Measurements from ENCODE around the gene BCAM.
"Not testable (repeated sequence)": the region's sequence is repeated elsewhere in the genome, so short reads cannot be mapped to it uniquely, and the experiment has no call there.

BCAM gene

DNA sequence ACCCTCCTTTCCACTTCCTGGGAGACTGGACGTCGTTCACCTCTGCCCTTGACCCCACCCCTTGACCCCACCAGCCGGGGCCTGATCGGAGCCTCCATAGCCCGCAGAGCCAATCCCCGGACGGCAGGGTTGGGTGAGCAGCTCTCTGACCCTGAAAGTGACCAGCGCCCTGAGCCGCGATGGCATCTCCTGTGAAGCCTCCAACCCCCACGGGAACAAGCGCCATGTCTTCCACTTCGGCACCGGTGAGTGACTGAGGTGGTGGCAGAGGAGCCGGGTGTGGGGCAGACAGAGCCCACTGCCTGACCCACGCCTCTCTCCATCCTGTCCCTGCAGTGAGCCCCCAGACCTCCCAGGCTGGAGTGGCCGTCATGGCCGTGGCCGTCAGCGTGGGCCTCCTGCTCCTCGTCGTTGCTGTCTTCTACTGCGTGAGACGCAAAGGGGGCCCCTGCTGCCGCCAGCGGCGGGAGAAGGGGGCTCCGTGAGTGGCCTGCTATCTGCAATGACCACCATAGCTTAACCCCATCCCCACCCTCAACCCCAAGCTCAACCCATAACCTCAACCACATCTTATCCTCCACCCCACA is 10.4 kb downstream of the BCAM start:
- DNase-seq = no peak

DNA sequence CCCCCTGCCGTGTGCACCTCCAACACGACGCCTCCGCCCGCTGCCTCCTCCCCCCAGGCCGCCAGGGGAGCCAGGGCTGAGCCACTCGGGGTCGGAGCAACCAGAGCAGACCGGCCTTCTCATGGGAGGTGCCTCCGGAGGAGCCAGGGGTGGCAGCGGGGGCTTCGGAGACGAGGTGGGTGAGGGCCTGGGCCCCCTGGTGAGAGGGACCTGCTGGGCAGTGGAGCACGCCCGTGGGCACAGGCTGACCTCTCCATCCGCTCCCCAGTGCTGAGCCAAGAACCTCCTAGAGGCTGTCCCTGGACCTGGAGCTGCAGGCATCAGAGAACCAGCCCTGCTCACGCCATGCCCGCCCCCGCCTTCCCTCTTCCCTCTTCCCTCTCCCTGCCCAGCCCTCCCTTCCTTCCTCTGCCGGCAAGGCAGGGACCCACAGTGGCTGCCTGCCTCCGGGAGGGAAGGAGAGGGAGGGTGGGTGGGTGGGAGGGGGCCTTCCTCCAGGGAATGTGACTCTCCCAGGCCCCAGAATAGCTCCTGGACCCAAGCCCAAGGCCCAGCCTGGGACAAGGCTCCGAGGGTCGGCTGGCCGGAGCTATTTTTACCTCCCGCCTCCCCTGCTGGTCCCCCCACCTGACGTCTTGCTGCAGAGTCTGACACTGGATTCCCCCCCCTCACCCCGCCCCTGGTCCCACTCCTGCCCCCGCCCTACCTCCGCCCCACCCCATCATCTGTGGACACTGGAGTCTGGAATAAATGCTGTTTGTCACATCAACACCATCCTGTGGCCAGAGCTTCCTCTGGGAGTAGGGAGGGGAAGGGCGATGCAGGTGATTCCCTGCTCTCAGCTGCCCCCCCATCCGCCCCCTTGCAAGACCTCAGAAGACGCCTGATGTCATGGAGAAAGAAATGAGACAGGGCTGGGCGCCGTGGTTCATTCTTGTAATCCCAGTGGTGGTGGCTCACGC is 12.0 kb downstream of the BCAM start:
- no peak for DNase-seq

DNA sequence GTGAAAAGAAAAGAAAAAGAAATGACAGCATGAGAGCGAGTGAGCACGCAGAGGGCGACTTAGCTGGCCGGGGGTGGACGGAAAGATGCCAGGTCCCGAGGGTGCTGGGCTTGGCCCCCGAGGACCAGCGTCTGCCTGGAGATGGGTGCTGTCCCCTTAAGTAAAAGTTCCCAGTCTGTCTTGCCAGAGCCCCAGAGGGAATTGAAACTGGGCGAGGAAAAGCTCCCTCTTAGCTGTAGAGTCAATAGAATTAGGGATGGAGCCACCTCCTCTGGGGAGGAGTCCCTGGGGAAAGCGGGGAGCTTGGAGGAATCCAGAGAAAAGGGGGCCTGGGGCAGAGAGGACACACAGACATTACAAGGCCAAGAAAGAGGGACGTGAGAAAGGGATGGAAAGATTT is 13.3 kb downstream of the BCAM start:
- no peak for DNase-seq

DNA sequence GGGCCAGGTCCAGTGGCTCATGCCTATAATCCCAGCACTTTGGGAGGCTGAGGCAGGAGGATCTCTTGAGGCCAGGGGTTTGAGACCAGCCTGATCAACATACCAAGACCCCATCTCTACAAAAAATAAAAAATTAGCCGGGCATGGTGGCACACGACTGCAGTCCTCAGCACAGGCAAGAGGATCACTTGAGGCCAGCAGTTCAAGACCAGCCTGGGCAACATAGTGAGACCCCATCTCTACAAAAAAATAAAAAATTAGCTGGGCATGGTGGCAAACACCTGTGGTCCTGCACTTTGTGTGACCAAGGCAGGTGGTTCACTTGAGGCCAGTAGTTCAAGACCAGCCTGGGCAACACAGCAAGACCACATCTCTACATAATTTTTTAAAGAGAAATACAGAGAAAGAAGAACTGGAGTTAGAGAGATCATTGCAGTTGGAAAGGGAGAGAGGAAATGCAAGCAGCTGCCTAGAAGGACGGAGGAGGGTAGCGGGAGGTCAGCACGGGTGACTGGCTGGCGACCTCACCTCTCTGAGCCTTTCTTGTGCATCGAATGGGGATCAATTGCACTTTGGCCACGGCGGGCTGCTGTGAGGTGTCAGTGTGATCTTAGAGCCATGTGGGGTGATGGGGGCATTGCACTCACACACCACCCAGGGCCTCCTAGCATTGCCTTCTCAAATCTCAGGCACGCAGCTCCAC is 13.9 kb downstream of the BCAM start:
- DNase-seq = no peak

DNA sequence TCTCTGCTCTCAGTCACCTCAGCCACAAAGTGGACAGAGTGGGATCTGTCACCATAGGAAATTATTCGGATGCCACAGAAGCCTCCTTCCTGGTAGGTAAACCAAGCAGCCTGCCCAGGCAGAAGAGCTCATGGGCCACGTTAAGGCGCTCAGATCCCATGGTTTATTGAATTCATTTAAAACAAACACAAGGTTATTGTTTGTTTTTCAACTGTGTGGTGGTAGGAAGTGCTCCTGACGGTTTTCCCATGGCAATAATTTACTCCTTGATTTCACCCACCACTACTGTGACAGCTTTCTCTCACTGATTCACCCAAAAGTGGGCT is 14.4 kb downstream of the BCAM start:
- no peak for DNase-seq

DNA sequence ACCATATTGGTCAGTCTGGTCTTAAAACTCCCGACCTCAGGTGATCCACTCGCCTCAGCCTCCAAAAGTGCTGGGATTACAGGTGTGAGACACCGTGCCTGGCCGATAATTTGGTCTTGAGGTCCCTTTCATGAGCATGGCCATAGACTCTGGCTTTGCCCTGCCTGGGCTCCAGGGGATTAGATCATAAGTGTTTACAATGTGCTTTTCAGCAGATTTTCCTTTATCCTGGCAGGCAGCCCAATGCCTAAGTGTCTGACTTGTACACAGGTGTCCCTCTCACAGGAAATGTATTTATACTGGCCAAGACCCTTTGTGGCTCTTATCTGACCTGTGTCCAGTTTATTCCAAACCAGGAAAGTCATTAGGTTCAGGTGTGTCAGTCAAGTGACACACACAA is 15.9 kb downstream of the BCAM start:
- DNase-seq = no peak

DNA sequence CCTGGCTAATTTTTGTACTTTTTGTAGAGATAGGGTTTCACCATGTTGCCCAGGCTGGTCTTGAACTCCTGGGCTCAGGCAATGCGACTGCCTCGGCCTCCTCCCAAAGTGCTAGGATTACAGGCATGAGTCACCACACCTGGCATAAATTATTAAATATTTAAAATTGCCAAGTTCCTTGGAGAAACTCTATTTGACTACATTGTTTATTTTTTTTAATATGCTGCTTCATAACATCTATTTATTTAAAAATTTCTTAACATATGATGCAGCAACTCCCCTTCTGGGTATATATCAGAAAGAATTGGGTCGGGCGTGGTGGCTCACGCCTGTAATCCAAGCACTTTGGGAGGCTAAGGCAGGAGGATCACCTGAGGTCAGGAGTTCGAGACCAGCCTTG is 24.0 kb downstream of the BCAM start:
- DNase-seq = not testable (repeated sequence)

DNA sequence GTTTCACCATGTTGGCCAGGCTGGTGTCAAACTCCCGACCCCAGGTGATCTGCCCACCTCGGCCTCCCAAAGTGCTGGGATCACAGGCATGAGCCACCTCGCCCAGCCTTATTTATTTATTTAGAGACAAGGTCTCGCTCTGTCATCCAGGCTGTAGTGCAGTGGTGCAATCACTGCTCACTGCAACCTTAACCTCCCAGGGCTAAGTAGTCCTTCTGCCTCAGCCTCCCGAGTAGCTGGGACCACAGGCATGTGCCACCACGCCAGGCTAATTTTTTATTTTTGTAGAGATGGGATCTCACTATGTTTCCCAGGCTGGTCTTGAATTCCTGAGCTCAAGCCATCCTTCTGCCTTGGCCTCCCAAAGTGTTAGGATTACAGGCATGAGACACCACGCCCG is 25.5 kb downstream of the BCAM start:
- not testable (repeated sequence) for DNase-seq

DNA sequence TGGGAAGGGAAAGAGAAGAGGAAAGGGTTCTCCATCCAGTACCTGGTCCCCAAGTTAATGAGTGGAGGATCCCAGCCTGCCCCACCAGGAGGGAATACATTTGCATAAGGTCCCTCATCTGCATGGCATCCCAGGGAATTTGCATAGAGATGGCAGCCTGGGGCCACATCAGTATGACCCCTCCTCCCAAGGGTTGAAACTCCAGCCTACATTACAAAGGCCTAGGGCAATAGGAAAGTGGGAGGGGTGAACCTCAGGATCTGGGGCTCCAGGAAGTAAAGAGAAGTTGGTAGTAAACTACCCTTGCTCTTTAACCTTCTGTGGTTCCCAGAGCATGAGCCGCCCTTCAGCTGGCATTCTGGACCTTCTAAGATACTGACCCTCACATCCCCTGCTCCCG is 30.4 kb downstream of the BCAM start:
- no peak for DNase-seq

DNA sequence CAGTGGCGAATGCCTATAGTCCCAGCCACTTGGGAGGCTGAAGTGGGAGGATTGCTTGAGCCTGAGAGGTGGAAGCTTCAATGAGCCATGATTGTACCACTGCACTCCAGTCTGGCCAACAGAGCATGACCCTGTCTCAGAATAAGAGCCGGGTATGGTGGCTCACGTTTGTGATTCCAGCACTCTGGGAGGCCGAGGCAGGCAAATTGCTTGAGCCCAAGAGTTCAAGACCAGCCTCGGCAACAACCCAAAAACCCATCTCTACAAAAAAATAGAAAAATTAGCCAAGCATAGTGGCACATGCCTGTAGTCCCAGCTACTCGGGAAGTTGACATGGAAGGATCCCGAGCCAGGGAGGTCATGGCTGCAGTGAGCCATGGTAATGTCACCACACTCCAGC is 31.9 kb downstream of the BCAM start:
- no peak for DNase-seq

DNA sequence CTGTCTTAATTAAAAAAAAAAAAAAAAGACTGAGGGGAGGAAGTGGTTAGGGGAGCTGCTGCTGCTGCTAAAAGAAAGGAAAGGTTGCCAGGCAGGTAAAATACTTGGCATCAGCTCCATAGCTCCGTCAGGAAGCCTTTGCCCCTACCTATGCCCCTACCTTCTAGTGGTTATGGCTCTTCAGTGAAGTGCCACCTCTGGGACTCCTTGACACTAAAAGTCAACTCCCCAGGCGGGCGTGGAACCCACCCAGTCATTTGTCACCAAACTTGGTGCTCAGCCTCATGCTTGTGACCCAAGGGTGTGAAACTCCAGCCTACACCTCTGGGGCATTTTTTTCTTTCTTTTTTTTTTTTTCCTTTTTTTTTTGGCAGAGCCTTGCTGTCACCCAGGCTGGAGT is 32.3 kb downstream of the BCAM start:
- DNase-seq = no peak

DNA sequence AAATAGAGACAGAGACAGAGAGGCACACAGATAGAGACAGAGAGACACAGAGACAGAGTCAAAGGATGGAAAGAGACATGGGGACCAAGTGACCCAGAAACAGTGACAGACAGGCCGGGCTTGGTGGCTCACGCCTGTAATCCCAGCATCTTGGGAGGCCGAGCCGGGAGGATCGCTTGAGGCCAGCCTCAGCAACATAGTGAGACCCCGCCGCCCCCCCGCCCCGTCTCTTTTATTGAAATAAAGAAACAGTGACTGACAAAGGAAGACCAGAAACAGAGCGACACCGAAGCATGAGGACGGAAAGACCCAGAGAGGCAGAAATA is 36.3 kb downstream of the BCAM start:
- DNase-seq = no peak

DNA sequence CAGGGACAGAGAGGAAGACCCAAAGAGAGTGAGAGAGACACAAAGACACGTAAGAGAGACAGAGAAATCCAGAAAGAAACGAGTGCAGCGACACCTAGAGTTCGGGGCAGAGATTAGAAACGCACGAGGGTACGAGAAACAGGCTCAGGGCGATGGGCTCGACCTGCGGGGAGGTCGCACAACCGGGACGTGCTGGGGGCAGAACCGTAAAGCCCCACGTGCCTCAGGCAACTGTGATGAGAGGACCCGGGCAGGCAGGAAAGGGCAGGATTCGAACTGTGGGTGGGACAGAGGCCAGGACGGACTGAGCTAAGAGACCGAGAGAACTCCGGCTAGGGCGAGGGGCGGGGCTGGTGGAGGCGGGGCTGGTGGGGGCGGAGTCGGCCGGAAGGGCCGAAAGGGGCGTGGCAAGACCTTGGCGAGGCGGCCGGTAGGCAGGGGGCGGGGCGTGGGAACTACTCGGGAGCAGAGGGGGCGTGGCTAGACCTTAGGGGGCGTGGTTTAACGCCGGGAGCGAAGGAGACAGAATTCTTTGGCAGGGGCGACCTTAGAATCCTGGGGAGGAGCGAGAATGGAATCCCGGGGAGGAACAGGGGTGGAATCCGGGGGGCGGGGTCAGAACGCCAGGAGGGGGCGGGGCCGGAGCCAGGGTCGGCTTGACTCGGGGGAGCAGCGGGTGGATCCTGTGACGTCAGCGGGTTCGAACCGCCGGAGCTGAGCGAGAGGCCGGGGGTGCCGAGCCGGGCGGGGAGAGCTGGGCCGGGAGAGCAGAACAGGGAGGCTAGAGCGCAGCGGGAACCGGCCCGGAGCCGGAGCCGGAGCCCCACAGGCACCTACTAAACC is 36.9 kb downstream of the BCAM start, which contains the start of gene NECTIN2:
Gene NECTIN2 (plus strand): TSS at position 686 of the 843 bp plus-strand sequence. CDS start 229 bp downstream, outside the sequence.
- peak; percentile 99 for DNase-seq

DNA sequence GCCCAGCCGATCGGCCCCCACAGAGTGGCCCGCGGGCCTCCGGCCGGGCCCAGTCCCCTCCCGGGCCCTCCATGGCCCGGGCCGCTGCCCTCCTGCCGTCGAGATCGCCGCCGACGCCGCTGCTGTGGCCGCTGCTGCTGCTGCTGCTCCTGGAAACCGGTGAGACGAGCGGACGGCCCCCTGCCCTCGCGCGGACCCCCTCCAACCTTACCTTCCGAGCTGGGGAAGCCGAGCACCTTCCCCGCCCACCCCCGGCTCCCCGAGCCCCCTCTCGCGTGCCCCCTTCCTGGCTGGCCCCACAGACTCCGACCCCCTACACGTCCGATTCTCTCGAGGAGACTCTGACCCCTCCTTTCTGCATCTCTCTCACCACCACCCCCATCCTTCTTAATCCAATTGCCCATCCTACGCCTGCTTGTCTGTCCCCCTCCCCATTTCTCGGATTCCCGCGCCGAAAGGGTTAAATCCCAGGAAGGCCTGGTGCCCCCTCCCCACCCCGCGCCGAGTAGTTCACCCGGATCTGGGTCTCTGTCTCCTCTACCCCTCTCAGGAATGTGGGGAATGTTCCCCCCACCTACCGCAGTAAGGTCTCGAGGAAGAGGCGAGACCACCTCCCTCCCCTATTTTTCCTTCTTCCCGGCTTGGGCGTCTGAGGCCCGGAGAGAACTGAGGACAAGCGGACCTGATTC is 37.7 kb downstream of the BCAM start:
- DNase-seq = no peak

DNA sequence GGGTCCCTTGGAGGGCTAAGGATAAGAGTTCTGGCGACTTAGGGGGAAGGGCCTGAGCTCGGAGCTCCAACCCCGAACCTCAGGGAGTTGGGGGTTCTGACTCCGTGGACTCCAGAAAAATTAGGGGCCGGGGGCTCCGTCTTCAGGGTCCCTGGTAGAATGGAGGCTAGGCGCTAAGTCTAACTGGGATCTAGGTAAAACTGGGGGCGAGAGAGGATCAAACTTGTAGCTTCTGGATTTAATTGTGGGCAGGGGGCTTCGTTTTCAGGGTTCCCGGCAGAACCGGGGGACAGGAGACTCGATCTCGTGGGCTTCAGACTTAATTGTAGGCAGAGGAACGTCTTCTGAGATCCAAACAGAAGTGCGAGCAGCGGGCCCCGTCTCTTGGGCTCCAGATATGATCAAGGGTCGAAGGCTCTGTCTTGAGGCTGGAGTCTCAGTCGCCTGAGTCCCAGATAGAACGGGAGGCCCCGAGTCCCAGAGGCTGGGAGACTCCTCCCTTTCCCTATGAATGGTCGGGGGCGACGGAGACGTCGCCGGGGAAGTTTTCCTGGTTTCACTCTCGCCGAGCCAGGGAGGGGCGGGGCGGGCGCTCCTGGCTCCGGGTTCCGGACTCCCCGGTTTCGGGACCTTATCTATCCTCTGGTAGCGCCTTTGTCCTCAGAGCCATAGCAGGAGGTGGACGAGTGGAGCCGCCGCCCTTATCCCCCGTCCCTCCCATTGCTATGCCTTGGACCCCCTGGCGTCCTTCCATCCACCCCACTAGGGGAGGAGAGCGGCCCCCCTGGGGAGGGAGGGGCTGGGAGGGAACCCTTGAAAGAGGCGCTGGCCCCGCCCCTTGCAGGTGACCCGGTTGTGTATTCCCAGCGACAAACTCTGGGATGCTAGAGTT is 38.5 kb downstream of the BCAM start:
- no peak for DNase-seq

DNA sequence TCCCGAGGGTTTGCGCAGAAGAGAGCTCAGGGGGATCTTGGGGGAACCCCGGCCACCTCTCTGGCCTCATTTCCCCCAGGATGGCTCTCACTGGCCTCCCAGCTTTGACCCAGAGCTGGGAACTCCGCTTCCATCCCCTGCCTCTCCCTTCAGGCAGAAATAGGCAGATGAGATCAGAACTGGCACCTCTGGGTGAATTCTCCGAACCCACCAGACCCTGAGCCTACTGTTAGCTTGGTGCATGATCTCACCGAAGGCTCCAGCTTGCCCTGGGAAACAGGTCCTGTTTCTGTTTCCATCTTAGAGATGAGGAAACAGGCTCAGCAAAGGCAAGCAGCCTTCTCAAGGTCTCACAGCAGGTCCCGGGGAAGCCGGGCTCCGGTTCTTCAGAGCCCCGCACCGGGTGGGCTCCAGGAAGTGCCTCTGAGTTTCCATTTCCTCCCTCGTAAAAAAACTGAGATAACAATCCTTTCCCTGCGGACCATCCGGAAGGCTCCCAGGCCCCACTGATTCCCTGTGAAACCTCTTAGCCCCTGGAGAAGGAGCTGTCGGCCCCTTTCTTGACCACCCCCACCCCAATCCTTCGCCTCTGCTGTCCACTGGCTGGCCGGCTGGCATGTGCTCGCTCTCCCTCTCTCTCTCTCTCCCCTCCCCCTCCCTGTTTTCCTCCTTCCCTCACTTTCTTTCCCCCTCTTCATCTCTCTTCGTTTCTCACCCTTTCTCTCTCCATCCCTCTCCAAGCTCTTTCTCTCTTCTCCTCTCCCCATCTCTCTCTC is 39.3 kb downstream of the BCAM start:
- no peak for DNase-seq

DNA sequence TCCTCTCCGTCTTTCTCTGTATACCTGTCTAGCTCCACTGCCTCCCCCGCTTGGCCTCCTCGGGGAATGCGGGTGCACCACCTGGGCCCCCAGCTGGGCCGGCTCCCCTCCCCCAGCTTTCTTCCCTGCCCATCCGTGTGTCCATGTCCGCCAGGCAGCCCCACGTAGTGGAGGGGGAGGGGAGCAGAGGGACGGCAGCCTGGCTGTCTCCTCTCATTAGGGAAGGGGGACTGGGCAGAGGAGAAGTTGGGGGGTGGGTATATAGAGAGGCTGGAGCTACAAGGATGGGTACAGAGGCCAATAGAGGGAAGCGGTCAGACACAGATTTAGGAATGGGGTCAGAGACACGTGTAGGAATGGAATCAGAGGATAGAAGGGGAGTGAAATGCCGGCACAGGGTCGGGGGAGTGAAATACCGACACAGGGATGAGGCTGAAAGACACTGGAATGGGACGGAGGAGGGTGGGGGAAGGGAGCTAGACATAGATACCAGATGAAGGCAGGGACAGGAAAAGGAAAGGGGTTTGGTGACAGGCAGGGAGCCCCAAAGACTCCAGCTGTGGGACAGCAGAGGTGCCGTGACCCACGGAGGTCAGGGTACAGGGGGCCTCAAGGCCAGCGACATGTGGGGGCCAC is 40.0 kb downstream of the BCAM start:
- DNase-seq = no peak

DNA sequence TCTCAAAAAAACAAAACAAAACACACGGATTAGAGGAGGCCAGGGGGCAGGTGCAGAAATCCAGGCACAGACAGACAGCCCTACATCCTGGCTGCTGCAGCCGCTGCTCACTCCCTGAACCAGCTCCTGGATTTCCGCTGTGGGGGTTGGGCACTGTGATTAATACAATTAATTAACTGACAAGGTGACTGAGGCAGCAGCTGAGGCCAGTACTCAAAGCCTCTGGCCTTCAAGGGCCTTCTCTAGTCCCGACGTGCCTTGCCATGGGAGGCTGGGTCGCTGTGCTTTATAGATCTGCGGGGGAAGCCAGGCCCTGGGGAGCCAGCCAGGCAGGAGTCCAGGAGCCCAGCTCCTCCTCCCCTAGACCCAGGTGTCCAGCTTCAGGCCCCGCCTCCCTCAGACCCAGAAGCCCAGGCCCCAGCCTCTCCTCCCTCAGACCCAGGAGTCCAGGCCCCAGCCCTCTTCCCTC is 41.8 kb downstream of the BCAM start:
- no peak for DNase-seq

DNA sequence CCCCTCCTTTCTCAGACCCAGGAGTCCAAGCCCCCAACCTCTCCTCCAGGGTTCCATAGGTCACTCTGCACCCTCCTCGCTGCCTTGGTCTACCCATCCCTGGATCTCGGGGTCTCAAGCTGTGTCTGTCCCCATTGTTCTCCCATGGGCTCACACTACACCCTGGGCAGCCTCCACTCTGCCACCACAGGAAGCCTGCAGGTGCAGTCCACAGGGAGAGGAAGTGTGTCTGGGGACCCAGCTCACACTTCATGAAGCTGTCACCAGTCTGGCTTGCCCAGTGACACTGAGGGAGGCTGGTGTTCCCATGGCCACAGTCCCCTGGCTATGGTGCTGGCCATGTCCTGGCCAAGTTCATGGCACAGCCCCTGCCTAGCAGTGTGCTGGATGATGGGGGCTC is 42.5 kb downstream of the BCAM start:
- peak; percentile 50 for DNase-seq

DNA sequence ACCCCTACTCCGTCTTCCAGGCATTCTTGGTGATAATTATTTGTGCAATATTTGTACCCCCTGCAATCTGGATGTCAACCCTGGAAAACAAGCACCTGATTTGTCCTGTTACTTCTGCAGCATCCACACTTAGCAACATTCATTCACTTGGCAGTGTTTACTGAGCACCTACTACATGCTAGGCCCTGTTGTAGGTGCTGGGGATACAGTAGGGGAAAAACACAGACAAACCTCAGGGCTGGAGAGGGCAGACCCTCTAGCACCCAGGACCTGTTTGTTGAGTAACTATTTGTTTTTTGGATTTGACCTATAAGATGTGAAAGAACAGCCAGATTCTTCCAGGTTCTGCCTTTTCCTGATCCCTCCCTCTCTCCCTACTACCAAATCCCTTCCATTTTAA is 46.7 kb downstream of the BCAM start:
- no peak for DNase-seq

All from GDM1 (cell line).